H9 (cell line): ENCODE measurements around the gene NFX1. TPM values are rescaled to one million over a fixed set of nuclear protein-coding genes. Genes with fewer than 3 reads are reported as not detected.

ENCODE experiments used
- DNase-seq: peaks from one replicate; pipeline ENCODE4 v3.0.0-alpha.2; 2017
- H2AFZ ChIP-seq: one replicate; pipeline ENCODE4 v1.6.1; 2013; ENCODE audit warnings: mild to moderate bottlenecking, low read length, control low read depth, moderate library complexity
- H2AK5ac ChIP-seq: 2 replicates; pipeline ENCODE4 v1.6.1; 2013; ENCODE audit warnings: low read length, control low read depth, mixed read lengths; ENCODE audit not compliant: insufficient read length
- H2BK120ac ChIP-seq: one replicate; pipeline ENCODE4 v1.6.1; 2013; ENCODE audit warnings: low read depth, mild to moderate bottlenecking, low read length, control low read depth, inconsistent platforms; ENCODE audit not compliant: poor library complexity, severe bottlenecking
- H2BK12ac ChIP-seq: 2 replicates; pipeline ENCODE4 v1.6.1; 2013; ENCODE audit warnings: low read length, control low read depth, mixed read lengths, low read depth; ENCODE audit not compliant: insufficient read length
- H2BK15ac ChIP-seq: 2 replicates; pipeline ENCODE4 v1.6.1; 2013; ENCODE audit warnings: low read depth, low read length, control low read depth
- H2BK20ac ChIP-seq: one replicate; pipeline ENCODE4 v1.6.1; 2013; ENCODE audit warnings: low read depth, mild to moderate bottlenecking, low read length, control low read depth, inconsistent platforms; ENCODE audit not compliant: poor library complexity, severe bottlenecking
- H2BK5ac ChIP-seq: 2 replicates; pipeline ENCODE4 v1.6.1; 2013; ENCODE audit warnings: low read length, control low read depth, mixed read lengths; ENCODE audit not compliant: insufficient read length
- H3K14ac ChIP-seq: 2 replicates; pipeline ENCODE4 v1.6.1; 2013; ENCODE audit warnings: low read length, control low read depth; ENCODE audit not compliant: insufficient read depth
- H3K18ac ChIP-seq: 2 replicates; pipeline ENCODE4 v1.6.1; 2013; ENCODE audit warnings: low read depth, mild to moderate bottlenecking, mixed read lengths, low read length, control low read depth; ENCODE audit not compliant: insufficient read length
- H3K23ac ChIP-seq: 2 replicates; pipeline ENCODE4 v1.6.1; 2013; ENCODE audit warnings: low read length, control low read depth, mixed read lengths, low read depth; ENCODE audit not compliant: insufficient read length
- H3K23me2 ChIP-seq: 2 replicates; pipeline ENCODE4 v1.6.1; 2013; ENCODE audit warnings: low read depth, mild to moderate bottlenecking, mixed read lengths, low read length, control low read depth; ENCODE audit not compliant: insufficient read length, poor library complexity, severe bottlenecking
- H3K27ac ChIP-seq: 2 replicates; pipeline ENCODE4 v1.5.1; 2013; ENCODE audit warnings: low read length, control low read depth, mixed read lengths, low read depth; ENCODE audit not compliant: insufficient read length
- H3K27me3 ChIP-seq: 2 replicates; pipeline ENCODE4 v1.6.1; 2013; ENCODE audit warnings: low read length, control low read depth, inconsistent platforms; ENCODE audit not compliant: insufficient read depth
- H3K4ac ChIP-seq: 2 replicates; pipeline ENCODE4 v1.6.1; 2013; ENCODE audit warnings: low read depth, mild to moderate bottlenecking, control low read depth, inconsistent platforms, low read length, moderate library complexity
- H3K4me1 ChIP-seq: 2 replicates; pipeline ENCODE4 v1.6.1; 2013; ENCODE audit warnings: low read length, control low read depth, inconsistent platforms; ENCODE audit not compliant: insufficient read depth
- H3K4me2 ChIP-seq: 2 replicates; pipeline ENCODE4 v1.6.1; 2013; ENCODE audit warnings: low read length, control low read depth, mixed read lengths; ENCODE audit not compliant: insufficient read length, insufficient read depth
- H3K56ac ChIP-seq: 2 replicates; pipeline ENCODE4 v1.6.1; 2013; ENCODE audit warnings: low read depth, mild to moderate bottlenecking, mixed read lengths, low read length, control low read depth; ENCODE audit not compliant: insufficient read length
- H3K79me1 ChIP-seq: 2 replicates; pipeline ENCODE4 v1.6.1; 2013; ENCODE audit warnings: low read depth, mild to moderate bottlenecking, moderate library complexity, low read length, control low read depth, inconsistent platforms; ENCODE audit not compliant: insufficient read depth, poor library complexity, severe bottlenecking
- H3K79me2 ChIP-seq: 2 replicates; pipeline ENCODE4 v1.6.1; 2013; ENCODE audit warnings: low read length, control low read depth, inconsistent platforms; ENCODE audit not compliant: insufficient read depth
- H3K9ac ChIP-seq: 2 replicates; pipeline ENCODE4 v1.6.1; 2013; ENCODE audit warnings: low read length, control low read depth, mixed read lengths; ENCODE audit not compliant: insufficient read length; ENCODE audit errors: extremely low read depth
- H3K9me3 ChIP-seq: one replicate; pipeline ENCODE4 v1.6.1; 2013; ENCODE audit warnings: low read depth, low read length, inconsistent platforms; ENCODE audit not compliant: control insufficient read depth
- H3T11ph ChIP-seq: one replicate; pipeline ENCODE4 v1.6.1; 2013; ENCODE audit warnings: mild to moderate bottlenecking, low read length, control low read depth, inconsistent platforms
- H4K20me1 ChIP-seq: one replicate; pipeline ENCODE4 v1.6.1; 2013; ENCODE audit not compliant: control insufficient read depth, insufficient read length, insufficient read depth
- H4K5ac ChIP-seq: 2 replicates; pipeline ENCODE4 v1.6.1; 2013; ENCODE audit warnings: low read depth, mild to moderate bottlenecking, mixed read lengths, low read length, control low read depth; ENCODE audit not compliant: insufficient read length
- H4K8ac ChIP-seq: replicated peaks from 2 replicates; pipeline ENCODE4 v1.6.1; 2013; ENCODE audit warnings: low read length, control low read depth, mixed read lengths, low read depth; ENCODE audit not compliant: insufficient read length
- H4K91ac ChIP-seq: 2 replicates; pipeline ENCODE4 v1.6.1; 2013; ENCODE audit warnings: low read depth, mild to moderate bottlenecking, moderate library complexity, mixed read lengths, low read length, control low read depth; ENCODE audit not compliant: insufficient read length
- H3K27ac Mint-ChIP-seq, 3 experiments: 2 replicates in 2 of 3; 3 replicates in 1 of 3; pipeline ENCODE4 v1.8.0; 2020 to 2021; ENCODE audit warnings: mixed read lengths in 3 of 3, mild to moderate bottlenecking in 1 of 3, moderate library complexity in 1 of 3
- H3K27me3 Mint-ChIP-seq: 2 replicates; pipeline ENCODE4 v1.8.0; 2021; ENCODE audit warnings: low read depth, mild to moderate bottlenecking, moderate library complexity, mixed read lengths
- H3K36me3 Mint-ChIP-seq, 3 experiments: 2 replicates in 2 of 3; 3 replicates in 1 of 3; pipeline ENCODE4 v1.8.0; 2020 to 2021; ENCODE audit warnings: low read depth in 3 of 3, mixed read lengths in 3 of 3; ENCODE audit not compliant: insufficient read depth in 1 of 3
- H3K4me1 Mint-ChIP-seq, 2 experiments: 2 replicates each; pipeline ENCODE4 v1.8.0; 2020; ENCODE audit warnings: mixed read lengths in 2 of 2
- H3K4me3 Mint-ChIP-seq, 2 experiments: 2 replicates in 1 of 2; 3 replicates in 1 of 2; pipeline ENCODE4 v1.8.0; 2020 to 2021; ENCODE audit warnings: mild to moderate bottlenecking in 2 of 2, mixed read lengths in 2 of 2, moderate library complexity in 1 of 2
- H3K9me3 Mint-ChIP-seq, 2 experiments: 2 replicates in 1 of 2; 3 replicates in 1 of 2; pipeline ENCODE4 v1.8.0; 2020; ENCODE audit warnings: mild to moderate bottlenecking in 2 of 2, mixed read lengths in 2 of 2, moderate library complexity in 1 of 2
- CTCF ChIP-seq: fragments of 200-600 bp; sonication (generic); conservative IDR thresholded peaks from 3 replicates; pipeline ENCODE4 v1.8.0; 2021; ENCODE audit warnings: antibody characterized with exemption, mild to moderate bottlenecking
- WGBS: extraction: QIAGEN DNeasy Blood & Tissue Kit; methylation state at CpG from one replicate; pipeline ENCODE4 v1.1.7; 2013; ENCODE audit warnings: missing lambda C conversion rate, low lambda C conversion rate, mixed read lengths; ENCODE audit not compliant: insufficient read length; ENCODE audit errors: extremely low coverage; 5-methylcytosine and 5-hydroxymethylcytosine counted together
- total RNA-seq: library from RNA; stranded (reverse); gene quantifications from 2 replicates; pipeline ENCODE4 v1.2.1, GENCODE V29; 2021

Gene NFX1
- total RNA-seq, 1 experiment from 2014 or later = 35.1 TPM

DNA sequence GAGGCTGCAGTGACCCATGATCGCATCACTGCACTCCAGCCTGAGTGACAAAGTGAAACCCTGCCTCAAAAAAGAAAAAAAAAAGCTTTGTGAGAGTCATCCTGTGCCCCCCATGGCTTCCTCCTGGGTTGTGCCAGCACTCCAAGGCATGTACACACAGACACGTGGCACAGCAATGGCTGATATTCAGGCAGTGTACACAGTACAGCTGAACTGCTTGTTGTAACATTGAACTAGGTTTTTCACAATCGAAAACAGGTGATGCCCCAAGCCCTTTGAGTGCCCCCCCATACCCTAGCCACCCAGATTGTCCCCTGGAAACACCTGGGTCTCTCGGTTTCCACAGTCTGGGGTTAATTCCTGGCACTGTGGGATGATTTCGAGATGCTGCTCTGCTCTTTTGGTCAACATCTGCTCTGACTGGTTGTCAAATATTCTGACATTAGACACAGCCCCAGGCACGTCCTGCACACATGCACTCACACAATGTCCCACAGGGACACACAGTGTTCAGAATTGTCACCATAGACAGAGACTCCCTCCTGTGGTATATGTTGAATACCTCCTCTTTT, 41.1 kb upstream of the NFX1 start:
- no peak overlapping the region for H3K18ac ChIP-seq
- no peaks in the 10 kb centered on the region for H3K4me1 ChIP-seq
- Mint-ChIP-seq H3K36me3 (peaks cover 11 to 33% (median 12%) of the 10 kb centered on the region in 3 experiments; a peak in 5 of 7 replicates), H3K27ac (no peak overlapping the region), H3K4me1 (no peaks in the 10 kb centered on the region), H3K9me3 (no peaks in the 10 kb centered on the region; a peak in 1 of 5 replicates), H3K4me3 (no peak overlapping the region), H3K27me3 (no peaks in the 10 kb centered on the region)
- no peak overlapping the region for H3K9ac ChIP-seq
- H3K23ac ChIP-seq = no peak overlapping the region
- no peak overlapping the region for H4K8ac ChIP-seq
- H3K9me3 ChIP-seq = no peaks in the 10 kb centered on the region
- no peak overlapping the region for H4K91ac ChIP-seq
- H2BK5ac ChIP-seq = no peak overlapping the region
- DNase-seq = no peak
- H2AK5ac ChIP-seq = no peak overlapping the region
- H3K79me1 ChIP-seq = no peaks in the 10 kb centered on the region
- H2BK120ac ChIP-seq = no peak overlapping the region
- no peak overlapping the region for H3T11ph ChIP-seq
- H2AFZ ChIP-seq = no peak overlapping the region
- no peak overlapping the region for H3K27ac ChIP-seq
- no peak for TF ChIP-seq CTCF
- no peak overlapping the region for H3K4me2 ChIP-seq
- no CpG with 5 or more reads among the region's 6 CpGs for WGBS
- no peaks in the 10 kb centered on the region for H3K23me2 ChIP-seq
- H3K56ac ChIP-seq = no peak overlapping the region
- H4K5ac ChIP-seq = no peak overlapping the region
- no peaks in the 10 kb centered on the region for H3K27me3 ChIP-seq
- H2BK15ac ChIP-seq = no peak overlapping the region
- no peaks in the 10 kb centered on the region for H3K79me2 ChIP-seq
- no peak overlapping the region for H2BK20ac ChIP-seq
- no peak overlapping the region for H2BK12ac ChIP-seq
- H4K20me1 ChIP-seq = no peaks in the 10 kb centered on the region
- no peak overlapping the region for H3K4ac ChIP-seq
- H3K14ac ChIP-seq = no peak overlapping the region
